ENCODE measurements around the gene TRABD.

- TF ChIP-seq, protein P1, sequence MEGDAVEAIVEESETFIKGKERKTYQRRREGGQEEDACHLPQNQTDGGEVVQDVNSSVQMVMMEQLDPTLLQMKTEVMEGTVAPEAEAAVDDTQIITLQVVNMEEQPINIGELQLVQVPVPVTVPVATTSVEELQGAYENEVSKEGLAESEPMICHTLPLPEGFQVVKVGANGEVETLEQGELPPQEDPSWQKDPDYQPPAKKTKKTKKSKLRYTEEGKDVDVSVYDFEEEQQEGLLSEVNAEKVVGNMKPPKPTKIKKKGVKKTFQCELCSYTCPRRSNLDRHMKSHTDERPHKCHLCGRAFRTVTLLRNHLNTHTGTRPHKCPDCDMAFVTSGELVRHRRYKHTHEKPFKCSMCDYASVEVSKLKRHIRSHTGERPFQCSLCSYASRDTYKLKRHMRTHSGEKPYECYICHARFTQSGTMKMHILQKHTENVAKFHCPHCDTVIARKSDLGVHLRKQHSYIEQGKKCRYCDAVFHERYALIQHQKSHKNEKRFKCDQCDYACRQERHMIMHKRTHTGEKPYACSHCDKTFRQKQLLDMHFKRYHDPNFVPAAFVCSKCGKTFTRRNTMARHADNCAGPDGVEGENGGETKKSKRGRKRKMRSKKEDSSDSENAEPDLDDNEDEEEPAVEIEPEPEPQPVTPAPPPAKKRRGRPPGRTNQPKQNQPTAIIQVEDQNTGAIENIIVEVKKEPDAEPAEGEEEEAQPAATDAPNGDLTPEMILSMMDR (IDR thresholded peaks at IDR 0.05; ENCODE audit: insufficient read depth, low read depth, low read length), result no peak
- TF ChIP-seq EZH2 (IDR thresholded peaks at IDR 0.05; ENCODE audit: insufficient read depth, low read length), result no peak
Measured at GRCh38 chr22:50190941-50191741, 5.4 kb downstream of the TRABD start.
